GM23338 (cell line): Measurements from ENCODE around the gene RAB3GAP2. TPM values are rescaled to one million over a fixed set of nuclear protein-coding genes. Genes with fewer than 3 reads are reported as not detected.
A peak's percentile ranks its signal among the peaks of the same experiment; 100 is the strongest.

Experiments used
- ATAC-seq: fragments of 200-7000 bp; cut with Tn5 transposase; 3 replicates; pipeline ENCODE4 v1.9.1; 2020
- DNase-seq: peaks from one replicate; pipeline ENCODE4 v3.0.0-alpha.2; 2015; ENCODE audit warnings: low spot score
- H2AFZ ChIP-seq: fragments of 200-600 bp; sonication (generic); 2 replicates; pipeline ENCODE4 v1.8.0; 2016; ENCODE audit warnings: antibody characterized with exemption, mild to moderate bottlenecking, moderate library complexity
- H3F3A ChIP-seq: fragments of 200-600 bp; sonication (generic); replicated peaks from 2 replicates; pipeline ENCODE4 v1.8.0; 2017; ENCODE audit warnings: antibody characterized with exemption, mixed run types, low read depth
- H3K27ac ChIP-seq: fragments of 200-600 bp; sonication (generic); 2 replicates; pipeline ENCODE4 v1.6.1; 2016; ENCODE audit warnings: low read depth
- H3K27me3 ChIP-seq: fragments of 200-600 bp; sonication (generic); 2 replicates; pipeline ENCODE4 v1.8.0; 2016; ENCODE audit warnings: mild to moderate bottlenecking, mixed run types, moderate library complexity; ENCODE audit not compliant: insufficient read depth
- H3K36me3 ChIP-seq: fragments of 200-600 bp; sonication (generic); 2 replicates; pipeline ENCODE4 v1.8.0; 2016; ENCODE audit warnings: mild to moderate bottlenecking; ENCODE audit not compliant: insufficient read depth
- H3K4me1 ChIP-seq: fragments of 200-600 bp; sonication (generic); 2 replicates; pipeline ENCODE4 v1.8.0; 2016; ENCODE audit warnings: mild to moderate bottlenecking, moderate library complexity; ENCODE audit not compliant: insufficient read depth
- H3K4me2 ChIP-seq: fragments of 200-600 bp; sonication (generic); 2 replicates; pipeline ENCODE4 v1.7.1; 2017; ENCODE audit warnings: mixed run types
- H3K4me3 ChIP-seq: fragments of 200-600 bp; sonication (generic); 2 replicates; pipeline ENCODE4 v1.6.1; 2016; ENCODE audit warnings: mixed run types
- H3K79me2 ChIP-seq: fragments of 200-600 bp; sonication (generic); replicated peaks from 2 replicates; pipeline ENCODE4 v1.8.0; 2017; ENCODE audit warnings: mild to moderate bottlenecking; ENCODE audit not compliant: insufficient read depth
- H3K9me2 ChIP-seq: fragments of 200-600 bp; sonication (generic); 2 replicates; pipeline ENCODE4 v1.8.0; 2017; ENCODE audit not compliant: insufficient read depth
- H4K20me1 ChIP-seq: fragments of 200-600 bp; sonication (generic); replicated peaks from 2 replicates; pipeline ENCODE4 v1.8.0; 2017; ENCODE audit warnings: mild to moderate bottlenecking; ENCODE audit not compliant: insufficient read depth
- H3K27ac Mint-ChIP-seq: 2 replicates; pipeline ENCODE4 v1.8.0; 2020; ENCODE audit warnings: inconsistent platforms, mild to moderate bottlenecking, moderate library complexity, mixed read lengths
- H3K27me3 Mint-ChIP-seq: 3 replicates; pipeline ENCODE4 v1.8.0; 2022; ENCODE audit warnings: low read depth, mild to moderate bottlenecking, moderate library complexity, mixed read lengths, inconsistent platforms; ENCODE audit not compliant: insufficient read depth, poor library complexity
- H3K36me3 Mint-ChIP-seq: 3 replicates; pipeline ENCODE4 v1.8.0; 2021; ENCODE audit warnings: low read depth, mild to moderate bottlenecking, inconsistent platforms, moderate library complexity, mixed read lengths
- H3K4me1 Mint-ChIP-seq: 3 replicates; pipeline ENCODE4 v1.8.0; 2020; ENCODE audit warnings: mild to moderate bottlenecking, inconsistent platforms, mixed read lengths
- H3K4me3 Mint-ChIP-seq: 3 replicates; pipeline ENCODE4 v1.8.0; 2021; ENCODE audit warnings: moderate library complexity, mild to moderate bottlenecking, inconsistent platforms, mixed read lengths
- H3K9me3 Mint-ChIP-seq: 3 replicates; pipeline ENCODE4 v1.8.0; 2020; ENCODE audit warnings: moderate library complexity, mild to moderate bottlenecking, inconsistent platforms, mixed read lengths
- CREB1 ChIP-seq: fragments of 250-450 bp; sonication (Bioruptor Pico); IDR thresholded peaks from 2 replicates; pipeline ENCODE4 v1.5.0; 2020; ENCODE audit warnings: low read depth, mild to moderate bottlenecking, moderate library complexity
- ETS1 ChIP-seq: IDR thresholded peaks from 2 replicates; pipeline ENCODE4 v1.6.1; 2016; ENCODE audit warnings: antibody characterized with exemption
- EZH2 ChIP-seq: fragments of 200-600 bp; sonication (generic); IDR thresholded peaks from one replicate; pipeline ENCODE4 v1.8.0; 2017; ENCODE audit warnings: antibody characterized with exemption, mild to moderate bottlenecking, low read depth; ENCODE audit not compliant: unreplicated experiment
- EZH2phosphoT487 ChIP-seq: fragments of 200-600 bp; sonication (generic); IDR thresholded peaks from one replicate; pipeline ENCODE4 v1.8.1; 2018; ENCODE audit warnings: antibody characterized with exemption; ENCODE audit not compliant: unreplicated experiment
- JUNB ChIP-seq: IDR thresholded peaks from one replicate; pipeline ENCODE4 v1.6.1; 2016; ENCODE audit warnings: antibody characterized with exemption; ENCODE audit not compliant: unreplicated experiment
- NANOG ChIP-seq: IDR thresholded peaks from 2 replicates; pipeline ENCODE4 v1.6.1; 2016; ENCODE audit warnings: antibody characterized with exemption, borderline replicate concordance
- POLR2AphosphoS5 ChIP-seq: IDR thresholded peaks from 2 replicates; pipeline ENCODE4 v1.6.1; 2016; ENCODE audit warnings: antibody characterized with exemption, low read depth
- REST ChIP-seq: IDR thresholded peaks from one replicate; pipeline ENCODE4 v1.6.1; 2018; ENCODE audit warnings: antibody characterized with exemption; ENCODE audit not compliant: unreplicated experiment
- ZNF331 ChIP-seq: fragments of 250-450 bp; sonication (Bioruptor Pico); IDR thresholded peaks from 2 replicates; pipeline ENCODE4 v1.5.0; 2020; ENCODE audit warnings: low read depth, mild to moderate bottlenecking, moderate library complexity
- polyA plus RNA-seq: library from polyadenylated mRNA; unstranded; fragments of >200 nt; fragmentation: Nextera tagmentation; extraction: Ambion mirVana; gene quantifications from 2 replicates; pipeline ENCODE4 v1.2.1, GENCODE V29; 2016
- total RNA-seq: library from RNA; depleted of rRNA; stranded (reverse); fragments of >200 nt; shearing (Covaris generic); gene quantifications from 2 replicates; pipeline ENCODE4 v1.2.3, GENCODE V29; 2014

RAB3GAP2 gene
- total and polyA plus RNA-seq, 2 experiments from 2014 or later = 19.4 to 44.6 TPM

GRCh38 chr1:220280249-220280648 is 8.0 kb upstream of the RAB3GAP2 start:
- H4K20me1 ChIP-seq = no peaks in the 10 kb centered on the region
- H3K27me3 ChIP-seq = no peaks in the 10 kb centered on the region
- H3K36me3 ChIP-seq = no peaks in the 10 kb centered on the region
- no peak overlapping the region for H3K4me3 Mint-ChIP-seq
- H3K4me1 Mint-ChIP-seq = peaks cover 11% of the 10 kb centered on the region
- no peaks in the 10 kb centered on the region for H3K9me2 ChIP-seq
- H3K36me3 Mint-ChIP-seq = no peaks in the 10 kb centered on the region
- peak overlapping the region; percentile 38; the same call in 1 of the 2 replicates for H2AFZ ChIP-seq
- no peak overlapping the region for H3K4me2 ChIP-seq
- H3K4me3 ChIP-seq = no peak overlapping the region
- H3K9me3 Mint-ChIP-seq = no peaks in the 10 kb centered on the region
- no peaks in the 10 kb centered on the region; the same call in 1 of the 2 replicates for H3K4me1 ChIP-seq
- H3F3A ChIP-seq = no peaks in the 10 kb centered on the region
- H3K27me3 Mint-ChIP-seq = peaks cover 8% of the 10 kb centered on the region
- TF ChIP-seq EZH2 (no peak), ZNF331 (no peak), NANOG (no peak), ETS1 (no peak)
- no peak for DNase-seq
- no peak overlapping the region for H3K27ac Mint-ChIP-seq
- no peaks in the 10 kb centered on the region for H3K79me2 ChIP-seq
- no peak overlapping the region for H3K27ac ChIP-seq
- ATAC-seq = no peak

GRCh38 chr1:220278991-220279390 is 6.7 kb upstream of the RAB3GAP2 start:
- Mint-ChIP-seq H3K4me1 (peaks cover 23% of the 10 kb centered on the region), H3K4me3 (no peak overlapping the region), H3K27ac (no peak overlapping the region), H3K36me3 (no peaks in the 10 kb centered on the region), H3K9me3 (no peaks in the 10 kb centered on the region), H3K27me3 (peaks cover 13% of the 10 kb centered on the region)
- H4K20me1 ChIP-seq = no peaks in the 10 kb centered on the region
- H3K27ac ChIP-seq = no peak overlapping the region
- H3K4me2 ChIP-seq = no peak overlapping the region
- H3F3A ChIP-seq = peaks cover 6% of the 10 kb centered on the region; the same call in 1 of the 2 replicates
- no peaks in the 10 kb centered on the region for H3K79me2 ChIP-seq
- H2AFZ ChIP-seq = 0 out of 2 replicates have a peak overlapping the region, but pooled peaks have one; percentile 38
- no peaks in the 10 kb centered on the region for H3K27me3 ChIP-seq
- no peaks in the 10 kb centered on the region for H3K36me3 ChIP-seq
- ATAC-seq (no peak), DNase-seq (no peak)
- TF ChIP-seq CREB1 (CRISPR knock-in tag) = no peak
- no peak for TF ChIP-seq POLR2AphosphoS5
- no peak for TF ChIP-seq JUNB
- no peak for TF ChIP-seq ETS1
- H3K9me2 ChIP-seq = no peaks in the 10 kb centered on the region
- peaks cover 12% of the 10 kb centered on the region for H3K4me1 ChIP-seq
- H3K4me3 ChIP-seq = no peak overlapping the region

- ATAC-seq = no peak
- Histone ChIP-seq H3K4me1 (peaks cover 36% of the 10 kb centered on the region), H3K4me2 (no peak overlapping the region), H3K4me3 (no peak overlapping the region), H2AFZ (peak overlapping the region; percentile 75), H3K79me2 (peaks cover 17% of the 10 kb centered on the region), H3K27ac (no peak overlapping the region), H3K36me3 (no peaks in the 10 kb centered on the region), H3K27me3 (no peaks in the 10 kb centered on the region), H3K9me2 (no peaks in the 10 kb centered on the region), H4K20me1 (0 out of 2 replicates have a peak, but pooled peaks cover 2% of the 10 kb centered on the region), H3F3A (peaks cover 6% of the 10 kb centered on the region; the same call in 1 of the 2 replicates)
- peaks cover 30% of the 10 kb centered on the region for H3K4me1 Mint-ChIP-seq
- TF ChIP-seq REST = no peak
- no peak for TF ChIP-seq EZH2phosphoT487
- TF ChIP-seq NANOG = no peak
- no peak for DNase-seq
- 0 out of 2 replicates have a peak overlapping the region, but pooled peaks have one; percentile 96 for H3K27ac Mint-ChIP-seq
- H3K9me3 Mint-ChIP-seq = no peaks in the 10 kb centered on the region
- H3K4me3 Mint-ChIP-seq = no peak overlapping the region
- H3K36me3 Mint-ChIP-seq = no peaks in the 10 kb centered on the region
- H3K27me3 Mint-ChIP-seq = peaks cover 10% of the 10 kb centered on the region
Measured at GRCh38 chr1:220275430-220275829, 3.2 kb upstream of the RAB3GAP2 start.
